Liver (tissue), 3 donors: ENCODE data around the gene C12orf57.

Source experiments
- CTCF ChIP-seq: fragments of 150-350 bp; IDR thresholded peaks from 2 replicates; pipeline ENCODE4 v1.5.1; 2017; ENCODE audit warnings: improper control_type of control experiment, low read depth, low read length; ENCODE audit not compliant: missing input control
- GABPA ChIP-seq, 2 donors: IDR thresholded peaks in 1 of 2; conservative IDR thresholded peaks in 1 of 2; 2 replicates each; pipeline ENCODE4 v1.6.1; 2016; ENCODE audit warnings: antibody characterized with exemption in 2 of 2, mild to moderate bottlenecking in 1 of 2, moderate library complexity in 1 of 2
- TF ChIP-seq, protein P1 (sequence below): IDR thresholded peaks from 2 replicates; pipeline ENCODE4 v1.6.1; 2016; ENCODE audit warnings: antibody characterized with exemption
- donor health status: healthy.
- donor health status: healthy.

DNA sequence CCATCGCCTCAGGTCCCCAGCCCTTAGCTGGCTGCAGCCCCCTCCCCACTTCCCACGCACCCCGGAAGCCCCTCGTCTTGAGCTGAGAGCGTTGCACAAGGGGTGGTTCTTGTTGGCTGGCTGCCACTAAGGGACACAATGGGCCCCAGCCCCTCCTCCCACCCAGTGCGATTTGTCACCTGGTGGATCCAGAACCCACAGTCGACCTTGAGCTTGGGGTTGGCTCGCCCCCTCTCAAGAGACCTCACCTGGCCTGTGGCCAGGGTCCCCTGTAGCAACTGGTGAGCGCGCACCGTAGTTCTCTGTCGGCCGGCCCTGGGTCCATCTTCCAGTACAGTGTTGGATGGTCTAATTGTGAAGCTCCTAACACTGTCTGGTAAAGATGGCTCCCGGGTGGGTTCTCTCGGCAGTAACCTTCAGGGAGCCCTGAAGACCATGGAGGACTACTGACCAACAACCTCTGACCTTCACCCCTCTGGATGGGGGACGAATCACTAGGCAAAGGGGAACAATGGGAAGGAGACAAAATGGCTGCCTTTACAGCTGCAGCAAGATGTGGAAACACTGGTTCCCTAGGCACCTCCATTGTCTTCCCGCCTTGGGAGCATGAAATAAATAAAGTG is 20.1 kb downstream of the C12orf57 start:
- no peak for TF ChIP-seq GABPA (IDR thresholded peaks at IDR 0.05 in 1 of 2, conservative IDR thresholded peaks at IDR 0.05 in 1 of 2)
- no peak for TF ChIP-seq CTCF
- TF ChIP-seq, protein P1, sequence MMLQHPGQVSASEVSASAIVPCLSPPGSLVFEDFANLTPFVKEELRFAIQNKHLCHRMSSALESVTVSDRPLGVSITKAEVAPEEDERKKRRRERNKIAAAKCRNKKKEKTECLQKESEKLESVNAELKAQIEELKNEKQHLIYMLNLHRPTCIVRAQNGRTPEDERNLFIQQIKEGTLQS: no peak
